OCI-LY7 (cell line): ENCODE data around the gene MOBP. TPM values are rescaled to one million over a fixed set of nuclear protein-coding genes. Genes with fewer than 3 reads are reported as not detected.

Experiments
- BruUV-seq: library from RNA; stranded (reverse); fragments of 400-500 nt; replicated peaks from 2 replicates; lab custom pipeline; 2021; lab: Mats Ljungman, UMichigan
- CTCF ChIA-PET: fragments of 300-600 bp; sonication (Branson Sonifier 250); formaldehyde crosslinking; loops from one replicate; lab custom pipeline; 2022; ENCODE audit warnings: antibody characterized with exemption; ENCODE audit not compliant: unreplicated experiment; lab: Charles Lee
- POLR2A ChIA-PET: fragments of 300-600 bp; sonication (Branson Sonifier 250); formaldehyde crosslinking; loops from one replicate; lab custom pipeline; 2022; ENCODE audit warnings: antibody characterized with exemption; lab: Charles Lee
- DNase-seq: peaks from one replicate; pipeline ENCODE4 v3.0.0-alpha.2; 2015; ENCODE audit warnings: low spot score
- H2AFZ ChIP-seq: fragments of 200-600 bp; sonication (generic), shearing (Covaris generic); 2 replicates; pipeline ENCODE4 v1.6.1; 2014; ENCODE audit warnings: mild to moderate bottlenecking, antibody characterized with exemption, low read length, moderate library complexity
- H3K27ac ChIP-seq: fragments of 200-600 bp; sonication (generic); 2 replicates; pipeline ENCODE4 v1.5.1; 2014; ENCODE audit warnings: mixed run types, low read depth, mild to moderate bottlenecking, moderate library complexity, low read length, inconsistent platforms; ENCODE audit not compliant: poor library complexity, severe bottlenecking
- H3K36me3 ChIP-seq: fragments of 200-600 bp; sonication (generic); 2 replicates; pipeline ENCODE4 v1.6.1; 2014; ENCODE audit warnings: mild to moderate bottlenecking, antibody characterized with exemption, low read length, moderate library complexity, mixed read lengths; ENCODE audit not compliant: insufficient read depth
- H3K4me1 ChIP-seq: fragments of 200-600 bp; sonication (generic); 2 replicates; pipeline ENCODE4 v1.5.1; 2014; ENCODE audit warnings: mild to moderate bottlenecking, low read length; ENCODE audit not compliant: insufficient read depth, poor library complexity, severe bottlenecking
- H3K4me2 ChIP-seq: fragments of 200-600 bp; sonication (generic); 2 replicates; pipeline ENCODE4 v1.6.1; 2014; ENCODE audit warnings: mild to moderate bottlenecking, low read length
- H3K4me3 ChIP-seq: fragments of 200-600 bp; sonication (generic); 2 replicates; pipeline ENCODE4 v1.5.1; 2014; ENCODE audit warnings: mild to moderate bottlenecking, low read depth, low read length; ENCODE audit not compliant: poor library complexity, severe bottlenecking
- H3K79me2 ChIP-seq: fragments of 200-600 bp; sonication (generic); 2 replicates; pipeline ENCODE4 v1.6.1; 2016; ENCODE audit warnings: low read depth, mild to moderate bottlenecking, low read length, moderate library complexity, mixed read lengths; ENCODE audit not compliant: insufficient read depth
- H3K9me2 ChIP-seq: fragments of 200-600 bp; sonication (generic); 2 replicates; pipeline ENCODE4 v1.6.1; 2016; ENCODE audit warnings: mild to moderate bottlenecking, low read length, mixed read lengths; ENCODE audit not compliant: insufficient read depth
- H3K9me3 ChIP-seq: fragments of 200-600 bp; sonication (generic); 2 replicates; pipeline ENCODE4 v1.6.1; 2014; ENCODE audit warnings: mild to moderate bottlenecking, mixed run types, low read length, mixed read lengths
- H4K20me1 ChIP-seq: fragments of 200-600 bp; sonication (generic); 2 replicates; pipeline ENCODE4 v1.6.1; 2014; ENCODE audit warnings: mild to moderate bottlenecking, antibody characterized with exemption, low read length, moderate library complexity, mixed read lengths; ENCODE audit not compliant: insufficient read depth
- EZH2phosphoT487 ChIP-seq: fragments of 200-600 bp; sonication (generic); IDR thresholded peaks from 2 replicates; pipeline ENCODE4 v1.6.1; 2018; ENCODE audit warnings: low read depth, borderline replicate concordance, mild to moderate bottlenecking, mixed run types, antibody characterized with exemption, low read length, moderate library complexity, mixed read lengths
- intact Hi-C: fragments of 100-400 bp; cut with micrococcal nuclease; formaldehyde crosslinking; loops from one replicate; pipeline ENCODE4 v1.10.0; 2022; ENCODE audit not compliant: unreplicated experiment
- total RNA-seq, 2 experiments: library from RNA; depleted of rRNA in 1 of 2; stranded (reverse); fragments of >200 nt in 1 of 2; shearing (Covaris generic) in 1 of 2; gene quantifications; 2 replicates each; pipeline ENCODE4 v1.2.3, GENCODE V29; 2014 to 2022
- TF ChIP-seq, protein P1 (sequence below): fragments of 200-600 bp; sonication (generic); conservative IDR thresholded peaks from 2 replicates; pipeline ENCODE4 v1.5.1; 2014; ENCODE audit warnings: mild to moderate bottlenecking, antibody characterized with exemption, low read length, moderate library complexity, mixed read lengths

MOBP gene
- total RNA-seq, 2 experiments from 2014 or later = not detected

DNA sequence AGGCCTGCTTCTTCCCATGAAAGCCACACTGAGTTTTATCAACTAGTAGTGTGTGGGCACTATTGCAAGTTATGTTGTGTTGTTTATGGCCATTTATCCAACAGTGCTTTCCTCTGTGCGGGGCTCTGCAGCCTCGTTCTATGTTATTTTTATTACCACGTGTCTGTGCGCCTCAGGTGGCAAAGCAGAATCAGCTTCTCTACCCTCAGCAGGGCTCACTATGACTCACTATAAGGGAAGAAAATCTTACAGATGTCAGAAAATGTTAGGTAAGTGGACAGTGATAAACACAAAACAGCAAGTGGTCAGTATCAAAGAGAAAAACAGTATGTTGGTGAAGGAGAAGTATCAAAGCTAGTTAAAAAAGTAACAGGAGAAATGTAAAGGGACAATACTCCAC lies 61.4 kb downstream of the MOBP start:
- intact Hi-C loops = no loop called here
- peaks cover 7% of the 10 kb centered on the region; the same call in 1 of the 2 replicates for H3K9me3 ChIP-seq
- no TSS peak for BruUV-seq
- no peaks in the 10 kb centered on the region for H3K9me2 ChIP-seq
- POLR2A ChIA-PET = no interaction called here
- H3K4me1 ChIP-seq = no peaks in the 10 kb centered on the region
- H2AFZ ChIP-seq = no peak overlapping the region
- CTCF ChIA-PET = no interaction called here
- no peaks in the 10 kb centered on the region for H3K79me2 ChIP-seq
- H3K27ac ChIP-seq = no peak overlapping the region
- no peak overlapping the region for H3K4me2 ChIP-seq
- H3K4me3 ChIP-seq = no peak overlapping the region
- no peaks in the 10 kb centered on the region for H4K20me1 ChIP-seq
- H3K36me3 ChIP-seq = no peaks in the 10 kb centered on the region
- TF ChIP-seq EZH2phosphoT487 = no peak
- TF ChIP-seq, protein P1, sequence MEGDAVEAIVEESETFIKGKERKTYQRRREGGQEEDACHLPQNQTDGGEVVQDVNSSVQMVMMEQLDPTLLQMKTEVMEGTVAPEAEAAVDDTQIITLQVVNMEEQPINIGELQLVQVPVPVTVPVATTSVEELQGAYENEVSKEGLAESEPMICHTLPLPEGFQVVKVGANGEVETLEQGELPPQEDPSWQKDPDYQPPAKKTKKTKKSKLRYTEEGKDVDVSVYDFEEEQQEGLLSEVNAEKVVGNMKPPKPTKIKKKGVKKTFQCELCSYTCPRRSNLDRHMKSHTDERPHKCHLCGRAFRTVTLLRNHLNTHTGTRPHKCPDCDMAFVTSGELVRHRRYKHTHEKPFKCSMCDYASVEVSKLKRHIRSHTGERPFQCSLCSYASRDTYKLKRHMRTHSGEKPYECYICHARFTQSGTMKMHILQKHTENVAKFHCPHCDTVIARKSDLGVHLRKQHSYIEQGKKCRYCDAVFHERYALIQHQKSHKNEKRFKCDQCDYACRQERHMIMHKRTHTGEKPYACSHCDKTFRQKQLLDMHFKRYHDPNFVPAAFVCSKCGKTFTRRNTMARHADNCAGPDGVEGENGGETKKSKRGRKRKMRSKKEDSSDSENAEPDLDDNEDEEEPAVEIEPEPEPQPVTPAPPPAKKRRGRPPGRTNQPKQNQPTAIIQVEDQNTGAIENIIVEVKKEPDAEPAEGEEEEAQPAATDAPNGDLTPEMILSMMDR = no peak
- no peak for DNase-seq

DNA sequence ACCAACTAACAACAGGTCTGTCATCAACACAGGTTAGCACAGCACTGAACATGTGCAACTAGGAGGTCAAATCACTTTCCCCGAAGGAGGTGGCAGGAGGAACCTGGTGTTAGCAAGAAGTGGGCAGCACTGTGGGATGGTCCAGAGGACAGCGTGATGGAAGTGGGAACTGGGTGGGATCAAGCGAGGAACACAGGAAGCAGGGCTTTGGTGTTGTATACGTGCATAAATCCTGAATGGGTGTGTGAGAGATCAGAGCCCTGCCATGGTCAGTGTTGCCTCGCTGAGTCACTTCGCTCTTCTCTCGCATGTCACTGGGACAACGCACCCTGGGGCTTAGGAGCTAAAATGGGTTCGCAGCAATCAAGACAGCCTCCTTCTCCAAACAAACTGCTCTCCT lies 62.1 kb downstream of the MOBP start:
- Histone ChIP-seq H3K27ac (no peak overlapping the region), H3K79me2 (no peaks in the 10 kb centered on the region), H3K4me3 (no peak overlapping the region), H3K36me3 (no peaks in the 10 kb centered on the region), H2AFZ (no peak overlapping the region), H4K20me1 (no peaks in the 10 kb centered on the region), H3K4me2 (no peak overlapping the region), H3K9me3 (no peaks in the 10 kb centered on the region), H3K9me2 (no peaks in the 10 kb centered on the region), H3K4me1 (no peaks in the 10 kb centered on the region)
- intact Hi-C loops = no loop called here
- ChIA-PET CTCF (no interaction called here), POLR2A (no interaction called here)
- no peak for DNase-seq
- TF ChIP-seq EZH2phosphoT487 = no peak
- TF ChIP-seq, protein P1 = no peak
- no TSS peak for BruUV-seq

DNA sequence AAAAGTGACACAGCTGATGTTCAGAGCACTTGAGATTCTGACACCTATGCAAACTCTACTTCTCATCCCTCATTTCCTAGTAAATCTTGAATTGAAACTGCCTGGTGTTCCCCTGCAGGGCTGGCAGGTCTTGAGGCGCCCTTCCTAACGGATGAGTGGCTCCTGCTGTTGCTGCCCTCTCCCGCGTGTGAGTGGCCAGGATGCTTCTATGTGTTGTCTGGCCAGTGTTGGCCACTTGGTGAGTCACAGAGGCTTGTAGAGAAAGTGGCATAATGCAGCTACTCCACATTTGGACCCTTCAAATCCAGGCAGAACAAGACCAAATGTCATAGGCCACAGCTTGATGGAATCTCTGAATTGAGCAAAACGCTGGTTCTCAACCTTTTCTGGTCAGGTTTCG lies 63.6 kb downstream of the MOBP start:
- H3K36me3 ChIP-seq = no peaks in the 10 kb centered on the region
- no peak overlapping the region for H2AFZ ChIP-seq
- POLR2A ChIA-PET = no interaction called here
- TF ChIP-seq, protein P1 = no peak
- no peak for TF ChIP-seq EZH2phosphoT487
- CTCF ChIA-PET = no interaction called here
- no peaks in the 10 kb centered on the region for H4K20me1 ChIP-seq
- H3K9me2 ChIP-seq = no peaks in the 10 kb centered on the region
- no peak overlapping the region for H3K27ac ChIP-seq
- H3K9me3 ChIP-seq = no peaks in the 10 kb centered on the region
- intact Hi-C loops = no loop called here
- BruUV-seq = no TSS peak
- H3K4me3 ChIP-seq = no peak overlapping the region
- no peak for DNase-seq
- H3K4me2 ChIP-seq = no peak overlapping the region
- no peaks in the 10 kb centered on the region for H3K79me2 ChIP-seq
- no peaks in the 10 kb centered on the region for H3K4me1 ChIP-seq
